Ascending aorta (tissue), 2 donors: ENCODE results near the gene S100A8. TPM values are rescaled to one million over a fixed set of nuclear protein-coding genes. Genes with fewer than 3 reads are reported as not detected.
"Not testable (repeated sequence)": the region's sequence is repeated elsewhere in the genome, so short reads cannot be mapped to it uniquely, and the experiment has no call there.

Experiments used
- DNase-seq, 2 donors: peaks; one replicate each; pipeline ENCODE4 v3.0.0-alpha.2; 2019; ENCODE audit warnings: low spot score in 2 of 2
- H3K27ac ChIP-seq, 2 donors: fragments of 200-600 bp; sonication (generic); one replicate each; pipeline ENCODE4 v1.5.1; 2016 to 2017; ENCODE audit warnings: mild to moderate bottlenecking in 1 of 2
- H3K27me3 ChIP-seq: fragments of 200-600 bp; sonication (generic); one replicate; pipeline ENCODE4 v1.5.1; 2017
- H3K36me3 ChIP-seq, 2 donors: fragments of 200-600 bp; sonication (generic); one replicate each; pipeline ENCODE4 v1.5.1; 2016
- H3K4me1 ChIP-seq, 2 donors: fragments of 200-600 bp; sonication (generic); one replicate each; pipeline ENCODE4 v1.5.1; 2016 to 2017; ENCODE audit warnings: mild to moderate bottlenecking in 1 of 2
- H3K4me3 ChIP-seq, 2 donors: fragments of 200-600 bp; sonication (generic); one replicate each; pipeline ENCODE4 v1.5.1; 2016 to 2017; ENCODE audit warnings: mild to moderate bottlenecking in 1 of 2
- H3K9me3 ChIP-seq, 2 donors: fragments of 200-600 bp; sonication (generic); one replicate each; pipeline ENCODE4 v1.5.1; 2016
- intact Hi-C: fragments of 100-400 bp; cut with DNase I; formaldehyde crosslinking; loops from one replicate; pipeline ENCODE4 v1.15.1; 2023
- total RNA-seq: library from RNA; depleted of rRNA; stranded (reverse); fragments of >200 nt; gene quantifications from one replicate; pipeline ENCODE4 v1.1.0, GENCODE V29; 2016
- TF ChIP-seq, protein P1 (sequence below), 3 experiments: fragments of 200-600 bp in 2 of 3; fragments of 450-650 bp in 1 of 3; sonication (generic) in 2 of 3; IDR thresholded peaks; one replicate each; pipeline ENCODE4 v1.5.1; 2016 to 2019; ENCODE audit warnings: antibody characterized with exemption in 3 of 3, mild to moderate bottlenecking in 1 of 3, moderate library complexity in 1 of 3

The S100A8 gene
- total RNA-seq, 1 donor from 2014 or later = 33.5 TPM

DNA sequence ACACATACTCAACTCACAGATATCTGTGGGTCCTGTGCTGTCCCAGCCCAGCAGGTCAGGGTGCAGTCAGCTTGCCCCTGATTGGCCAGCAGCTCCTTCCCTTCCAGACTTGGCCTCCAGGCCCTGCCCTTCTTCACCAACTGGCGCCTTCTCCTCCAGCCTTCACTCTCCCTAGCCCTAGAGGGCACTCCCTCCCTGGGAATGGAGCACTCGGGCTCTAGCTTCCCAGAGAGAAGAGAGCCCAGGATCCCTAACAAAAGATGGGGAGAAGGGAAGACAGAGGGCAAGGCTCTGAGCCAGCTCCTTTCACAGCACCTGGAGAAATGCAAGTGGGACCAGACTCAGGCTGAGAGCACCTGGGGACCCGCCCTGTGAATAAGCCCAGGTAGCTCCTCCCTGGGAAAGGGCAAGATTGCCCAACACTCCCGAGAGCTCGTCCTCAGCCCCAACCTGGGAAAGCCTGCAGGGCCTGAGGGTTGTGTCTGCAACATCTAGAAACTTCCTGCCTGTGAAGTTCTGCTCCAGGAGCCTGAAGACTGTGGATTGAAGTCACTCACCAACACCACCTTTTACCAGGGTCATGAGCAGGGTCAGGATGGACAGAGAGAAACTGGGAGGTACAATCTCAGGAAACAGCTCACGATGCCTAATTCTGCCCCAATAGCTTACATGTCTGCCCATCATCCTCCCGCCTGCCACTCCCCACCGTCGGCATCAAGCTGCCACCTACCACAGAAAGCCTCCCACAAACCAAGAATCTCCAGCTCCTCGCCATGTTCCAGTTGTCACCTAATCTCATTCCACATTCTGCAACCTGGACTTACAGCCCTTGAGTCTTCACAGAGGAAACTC, 42.1 kb downstream of the S100A8 start, which contains the start of gene PGLYRP4:
TSS of gene PGLYRP4 (minus strand) at position 331 of the 852 bp plus-strand sequence. CDS start 909 bp downstream, outside the sequence.
- no peaks in the 10 kb centered on the region for H3K9me3 ChIP-seq

DNA sequence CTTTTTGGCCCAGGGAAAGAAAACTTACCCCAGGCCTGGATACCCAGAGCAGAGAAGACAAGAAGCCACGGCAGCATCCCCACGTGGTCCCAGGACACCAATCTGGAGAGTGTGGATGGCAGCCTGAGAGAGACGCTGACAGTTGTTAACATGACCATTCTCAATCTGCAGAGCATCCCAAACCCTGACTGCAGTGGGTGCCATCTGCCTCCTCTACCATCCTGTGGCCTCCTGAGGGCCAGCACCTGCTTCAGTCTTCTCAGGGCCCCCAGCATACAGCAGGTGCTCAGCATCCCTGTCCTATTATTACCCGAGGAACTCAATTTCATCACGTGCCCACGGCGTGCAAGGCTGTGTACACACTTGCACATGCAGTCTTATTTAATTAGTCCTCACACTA, 43.0 kb downstream of the S100A8 start:
- Histone ChIP-seq H3K4me3 (no peak overlapping the region), H3K9me3 (no peaks in the 10 kb centered on the region), H3K4me1 (no peaks in the 10 kb centered on the region), H3K27ac (no peak overlapping the region), H3K36me3 (no peaks in the 10 kb centered on the region), H3K27me3 (no peaks in the 10 kb centered on the region)
- no peak for DNase-seq
- TF ChIP-seq, protein P1, sequence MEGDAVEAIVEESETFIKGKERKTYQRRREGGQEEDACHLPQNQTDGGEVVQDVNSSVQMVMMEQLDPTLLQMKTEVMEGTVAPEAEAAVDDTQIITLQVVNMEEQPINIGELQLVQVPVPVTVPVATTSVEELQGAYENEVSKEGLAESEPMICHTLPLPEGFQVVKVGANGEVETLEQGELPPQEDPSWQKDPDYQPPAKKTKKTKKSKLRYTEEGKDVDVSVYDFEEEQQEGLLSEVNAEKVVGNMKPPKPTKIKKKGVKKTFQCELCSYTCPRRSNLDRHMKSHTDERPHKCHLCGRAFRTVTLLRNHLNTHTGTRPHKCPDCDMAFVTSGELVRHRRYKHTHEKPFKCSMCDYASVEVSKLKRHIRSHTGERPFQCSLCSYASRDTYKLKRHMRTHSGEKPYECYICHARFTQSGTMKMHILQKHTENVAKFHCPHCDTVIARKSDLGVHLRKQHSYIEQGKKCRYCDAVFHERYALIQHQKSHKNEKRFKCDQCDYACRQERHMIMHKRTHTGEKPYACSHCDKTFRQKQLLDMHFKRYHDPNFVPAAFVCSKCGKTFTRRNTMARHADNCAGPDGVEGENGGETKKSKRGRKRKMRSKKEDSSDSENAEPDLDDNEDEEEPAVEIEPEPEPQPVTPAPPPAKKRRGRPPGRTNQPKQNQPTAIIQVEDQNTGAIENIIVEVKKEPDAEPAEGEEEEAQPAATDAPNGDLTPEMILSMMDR (IDR thresholded peaks at IDR 0.05) = no peak
- intact Hi-C loops = no loop called here

More for the DNA sequence above, 42.1 kb downstream of the S100A8 start, which contains the start of gene PGLYRP4:
- DNase-seq = no peak
- no peak within 1 kb of the TSS for H3K4me3 ChIP-seq
- no peaks in the 10 kb centered on the region for H3K27me3 ChIP-seq
- TF ChIP-seq, protein P1 (IDR thresholded peaks at IDR 0.05) = no peak
- no peaks in the 10 kb centered on the region for H3K4me1 ChIP-seq
- H3K27ac ChIP-seq = no peak within 1 kb of the TSS
- intact Hi-C loops = no loop called here
- H3K36me3 ChIP-seq = no peaks in the 10 kb centered on the region

DNA sequence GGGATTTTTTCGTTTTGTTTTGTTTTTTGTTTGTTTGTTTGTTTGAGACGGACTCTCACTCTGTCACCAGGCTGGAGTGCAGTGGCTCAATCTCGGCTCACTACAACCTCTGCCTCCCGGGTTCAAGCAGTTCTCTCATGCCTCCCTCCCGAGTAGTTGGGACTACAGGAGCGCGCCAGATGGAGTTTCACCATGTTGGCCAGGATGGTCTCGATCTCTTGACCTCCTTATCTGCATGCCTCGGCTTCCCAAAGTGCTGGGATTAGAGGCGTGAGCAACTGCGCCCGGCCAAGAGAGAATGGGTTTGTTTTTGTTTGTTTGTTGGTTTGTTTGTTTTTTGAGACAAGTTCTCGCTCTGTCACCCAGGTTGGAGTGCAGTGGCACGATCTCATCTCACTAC, 43.8 kb downstream of the S100A8 start:
- H3K27me3 ChIP-seq, intact Hi-C loops, H3K27ac ChIP-seq, H3K9me3 ChIP-seq, H3K4me3 ChIP-seq, H3K4me1 ChIP-seq, H3K36me3 ChIP-seq, DNase-seq: not testable (repeated sequence)

DNA sequence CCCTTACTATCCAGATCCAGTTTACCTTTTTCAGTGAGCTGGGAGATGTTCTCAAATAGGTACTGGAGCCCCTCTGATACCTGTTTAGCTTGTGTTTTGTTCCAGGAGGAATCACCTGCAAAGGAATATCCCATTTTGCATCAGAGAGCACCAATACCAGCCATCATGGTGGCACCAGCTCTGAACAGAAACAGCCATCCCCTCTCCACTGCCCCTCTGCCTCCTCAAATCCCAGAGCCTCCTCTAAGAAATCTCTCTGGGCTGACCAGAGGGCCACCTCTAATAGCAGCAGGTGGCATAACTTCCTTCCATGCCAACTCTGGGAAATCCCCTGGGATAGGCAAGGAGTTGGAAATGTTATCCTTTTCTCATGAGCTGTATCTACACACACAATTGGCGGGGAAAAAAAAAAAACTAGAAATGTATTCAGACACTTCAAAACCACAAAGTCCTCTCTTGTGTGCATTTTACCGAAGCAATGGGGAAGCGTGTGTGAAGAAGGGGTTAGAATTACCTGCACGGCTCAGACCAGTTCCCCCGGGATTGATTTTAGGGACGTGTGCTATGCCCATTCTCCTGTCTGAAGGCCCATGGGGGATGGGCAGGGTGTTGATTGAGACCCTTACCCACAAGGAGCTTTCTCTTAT, 44.7 kb downstream of the S100A8 start:
- H3K4me1 ChIP-seq = no peaks in the 10 kb centered on the region
- no peaks in the 10 kb centered on the region for H3K9me3 ChIP-seq
- TF ChIP-seq, protein P1 (IDR thresholded peaks at IDR 0.05) = no peak
- intact Hi-C loops = no loop called here
- no peak overlapping the region for H3K27ac ChIP-seq
- no peak for DNase-seq
- no peaks in the 10 kb centered on the region for H3K27me3 ChIP-seq
- H3K36me3 ChIP-seq = no peaks in the 10 kb centered on the region
- no peak overlapping the region for H3K4me3 ChIP-seq

DNA sequence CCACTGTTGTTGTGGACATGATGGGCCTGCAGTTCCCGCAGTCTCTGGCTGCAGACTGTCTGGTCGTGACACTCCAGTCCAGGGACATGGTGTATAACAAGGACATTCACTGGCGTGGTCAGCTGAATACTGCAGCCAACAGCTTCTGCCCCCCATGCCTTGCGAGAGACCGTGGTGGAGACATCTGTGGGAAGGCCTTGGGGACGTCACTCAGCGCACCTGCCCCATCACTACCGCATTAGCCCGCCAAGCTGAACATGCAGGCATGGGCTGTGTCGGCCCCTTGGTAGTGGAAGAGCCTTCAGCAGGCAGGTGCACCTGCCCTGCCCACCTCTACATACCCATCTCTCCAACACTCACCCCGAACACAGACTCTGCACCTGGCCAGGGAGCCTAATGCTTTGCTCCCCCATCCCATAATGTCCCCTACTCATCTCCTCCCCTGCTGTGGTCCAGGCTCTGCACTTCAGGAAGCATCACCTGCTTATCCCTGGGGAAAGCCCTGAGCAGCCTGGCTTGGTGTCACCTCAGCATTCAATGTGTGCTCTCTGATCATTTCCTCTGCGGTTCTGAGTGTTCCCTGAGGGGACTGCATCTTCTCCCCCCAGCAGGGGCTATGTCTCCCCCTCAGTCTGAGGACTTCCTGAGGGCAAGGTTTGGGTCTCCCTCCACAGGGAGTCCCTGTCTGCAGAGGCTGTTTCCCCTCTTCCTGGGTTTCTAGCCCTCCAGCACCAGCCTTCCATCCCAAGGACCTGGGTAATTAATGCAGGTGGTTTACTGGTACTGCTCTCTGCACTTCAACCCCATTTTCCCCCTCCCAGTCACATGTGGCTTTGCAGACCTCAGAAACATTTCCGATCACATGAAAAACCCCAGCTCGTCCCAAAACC, 45.4 kb downstream of the S100A8 start:
- DNase-seq = no peak
- Histone ChIP-seq H3K27me3 (no peaks in the 10 kb centered on the region), H3K4me3 (no peak overlapping the region), H3K36me3 (no peaks in the 10 kb centered on the region), H3K9me3 (no peaks in the 10 kb centered on the region), H3K27ac (no peak overlapping the region), H3K4me1 (no peaks in the 10 kb centered on the region)
- intact Hi-C loops = no loop called here
- TF ChIP-seq, protein P1 (IDR thresholded peaks at IDR 0.05) = no peak
